HepG2 (cell line): ENCODE data around the gene CHPF. TPM values are rescaled to one million over a fixed set of nuclear protein-coding genes. Genes with fewer than 3 reads are reported as not detected.

Experiments
- ATAC-seq: fragments of 200-7000 bp; cut with Tn5 transposase; 3 replicates; pipeline ENCODE4 v1.9.1; 2020; ENCODE audit warnings: mild to moderate bottlenecking, moderate library complexity
- BruUV-seq: library from RNA; stranded (reverse); fragments of 400-500 nt; replicated peaks from 2 replicates; lab custom pipeline; 2021; lab: Mats Ljungman, UMichigan
- CTCF ChIA-PET: fragments of 300-600 bp; formaldehyde crosslinking; extraction: SDS; loops from one replicate; lab custom pipeline; 2021; ENCODE audit warnings: low total read pairs, inconsistent platforms, low intra/inter-chr PET ratio; lab: Yijun Ruan, JAX
- POLR2A ChIA-PET: fragments of 350-600 bp; sonication (Branson Sonifier 250); formaldehyde crosslinking; loops from one replicate; lab custom pipeline; 2020; ENCODE audit warnings: antibody characterized with exemption, inconsistent platforms; lab: Yijun Ruan, JAX
- DNase-seq: peaks from one replicate; pipeline ENCODE4 v3.0.0-alpha.2; 2015; ENCODE audit warnings: low spot score
- FAIRE-seq: peaks from 3 replicates; lab custom pipeline; 2011; peaks lifted over from hg19 to GRCh38; lab: Jason Lieb, UNC
- H2AFZ ChIP-seq: one replicate; pipeline ENCODE4 v1.6.1; 2011; ENCODE audit warnings: low read length, inconsistent platforms
- H3K27ac ChIP-seq: fragments of 300-600 bp; 3 replicates; pipeline ENCODE4 v1.8.0; 2011; ENCODE audit warnings: mixed run types, mild to moderate bottlenecking, mixed read lengths, low read length, inconsistent platforms; ENCODE audit not compliant: insufficient read depth; ENCODE audit errors: extremely low read length
- H3K27me3 ChIP-seq, 2 experiments: fragments of 200-600 bp in 1 of 2; 2 replicates in 1 of 2; 3 replicates in 1 of 2; pipeline versions ENCODE4 v1.6.0 to v1.8.0; 2011; ENCODE audit warnings: low read length in 2 of 2, mild to moderate bottlenecking in 2 of 2, moderate library complexity in 2 of 2, inconsistent platforms in 1 of 2; ENCODE audit not compliant: insufficient read depth in 2 of 2, control insufficient read depth in 1 of 2
- H3K36me3 ChIP-seq, 2 experiments: fragments of 200-600 bp in 1 of 2; replicated peaks in 1 of 2; 2 replicates in 1 of 2; 3 replicates in 1 of 2; pipeline versions ENCODE4 v1.5.1 to v1.8.0; 2011; ENCODE audit warnings: low read length in 2 of 2, inconsistent platforms in 1 of 2; ENCODE audit not compliant: insufficient read depth in 2 of 2, control insufficient read depth in 1 of 2
- H3K4me1 ChIP-seq: 2 replicates; pipeline ENCODE4 v1.5.1; 2012; ENCODE audit warnings: low read length, inconsistent platforms; ENCODE audit not compliant: insufficient read depth
- H3K4me2 ChIP-seq: 2 replicates; pipeline ENCODE4 v1.6.0; 2011; ENCODE audit warnings: low read depth, low read length, inconsistent platforms
- H3K4me3 ChIP-seq, 3 experiments: fragments of 200-600 bp in 1 of 3; sonication (generic), shearing (Covaris generic) in 1 of 3; replicated peaks in 1 of 3; 2 replicates each; pipeline ENCODE4 v1.5.1; 2011 to 2016; ENCODE audit warnings: low read length in 3 of 3, inconsistent platforms in 2 of 3, low read depth in 2 of 3, mild to moderate bottlenecking in 2 of 3, control low read depth in 1 of 3, mixed read lengths in 1 of 3; ENCODE audit not compliant: insufficient read depth in 1 of 3
- H3K79me2 ChIP-seq: one replicate; pipeline ENCODE4 v1.6.1; 2011; ENCODE audit warnings: low read length, inconsistent platforms; ENCODE audit not compliant: insufficient read depth
- H3K9ac ChIP-seq: 2 replicates; pipeline ENCODE4 v1.6.0; 2011; ENCODE audit warnings: mild to moderate bottlenecking, low read depth, low read length, inconsistent platforms; ENCODE audit not compliant: insufficient read depth
- H3K9me3 ChIP-seq: 2 replicates; pipeline ENCODE4 v1.5.1; 2012; ENCODE audit warnings: mild to moderate bottlenecking, low read length
- H4K20me1 ChIP-seq: 2 replicates; pipeline ENCODE4 v1.6.0; 2011; ENCODE audit warnings: inconsistent platforms, mild to moderate bottlenecking, low read length, moderate library complexity; ENCODE audit not compliant: insufficient read depth
- GATAD2A ChIP-seq: IDR thresholded peaks from 2 replicates; pipeline ENCODE4 v1.6.1; 2016
- GFI1 ChIP-seq: sonication (generic); formaldehyde crosslinking; IDR thresholded peaks from 2 replicates; pipeline ENCODE4 v1.5.0; 2020; ENCODE audit warnings: missing genetic modification reagents, mild to moderate bottlenecking, borderline replicate concordance
- HMGA1 ChIP-seq: sonication (generic); formaldehyde crosslinking; conservative IDR thresholded peaks from 2 replicates; pipeline ENCODE4 v1.4.0; 2020; ENCODE audit warnings: missing genetic modification reagents
- KLF15 ChIP-seq: sonication (generic); formaldehyde crosslinking; IDR thresholded peaks from 2 replicates; pipeline ENCODE4 v1.8.1; 2023; ENCODE audit warnings: borderline replicate concordance, mild to moderate bottlenecking, inconsistent platforms, missing genetic modification reagents, mixed read lengths
- TAF15 ChIP-seq: fragments of 200-400 bp; formaldehyde crosslinking; IDR thresholded peaks from one replicate; pipeline ENCODE4 v1.6.1; 2018; ENCODE audit warnings: mild to moderate bottlenecking, low read depth, low read length; ENCODE audit not compliant: poor library complexity, severe bottlenecking
- ZNF20 ChIP-seq: sonication (generic); formaldehyde crosslinking; IDR thresholded peaks from 2 replicates; pipeline ENCODE4 v1.4.0; 2020; ENCODE audit warnings: mild to moderate bottlenecking, moderate library complexity, missing genetic modification reagents
- ZNF546 ChIP-seq: sonication (generic); formaldehyde crosslinking; conservative IDR thresholded peaks from 2 replicates; pipeline ENCODE4 v1.8.1; 2023; ENCODE audit warnings: mild to moderate bottlenecking, missing genetic modification reagents
- ZNF709 ChIP-seq: sonication (generic); formaldehyde crosslinking; IDR thresholded peaks from 2 replicates; pipeline ENCODE4 v1.5.0; 2020; ENCODE audit warnings: mild to moderate bottlenecking, missing genetic modification reagents
- ZNF747 ChIP-seq: sonication (generic); formaldehyde crosslinking; IDR thresholded peaks from 2 replicates; pipeline ENCODE4 v1.8.1; 2023; ENCODE audit warnings: missing genetic modification reagents, mild to moderate bottlenecking, borderline replicate concordance
- ZNF776 ChIP-seq: sonication (generic); formaldehyde crosslinking; IDR thresholded peaks from 2 replicates; pipeline ENCODE4 v1.4.0; 2020; ENCODE audit warnings: mild to moderate bottlenecking, missing genetic modification reagents
- ZSCAN31 ChIP-seq: sonication (generic); formaldehyde crosslinking; IDR thresholded peaks from 2 replicates; pipeline ENCODE4 v1.5.0; 2020; ENCODE audit warnings: low read depth, mild to moderate bottlenecking, missing genetic modification reagents
- WGBS: methylation state at CpG from one replicate; pipeline ENCODE4 v1.1.6; 2017; ENCODE audit warnings: low lambda C conversion rate; 5-methylcytosine and 5-hydroxymethylcytosine counted together
- in situ Hi-C: cut with HindIII; loops from 2 replicates; pipeline ENCODE4 v1.10.0; 2017; ENCODE audit warnings: low pct_unique_long_range_greater_than_20kb; ENCODE audit not compliant: extremely low pct_ligation_motif_present
- intact Hi-C: fragments of 100-400 bp; cut with micrococcal nuclease; formaldehyde crosslinking; loops from one replicate; pipeline ENCODE4 v1.10.0; 2022; ENCODE audit not compliant: unreplicated experiment
- polyA plus RNA-seq, 8 experiments: library from polyadenylated mRNA; depleted of rRNA in 3 of 8; stranded (reverse) in 7 of 8; unstranded in 1 of 8; fragments of >200 nt; fragmentation: Illumina TruSeq in 4 of 8; extraction: Trizol in 4 of 8; gene quantifications; 2 replicates each; pipeline versions ENCODE4 v1.2.1 to v1.2.3, GENCODE V29; 2011 to 2016; ENCODE audit warnings: low read depth in 4 of 8, missing spikeins in 1 of 8, mixed read lengths in 1 of 8; ENCODE audit not compliant: insufficient read depth in 1 of 8
- total RNA-seq, 5 experiments: library from RNA; depleted of rRNA; stranded (reverse); fragments of >200 nt; fragmentation: Illumina TruSeq; extraction: Trizol; gene quantifications; 2 replicates each; pipeline ENCODE4 v1.2.3, GENCODE V29; 2016; ENCODE audit warnings: low read depth in 1 of 5
- TF ChIP-seq, protein P1 (sequence below): sonication (generic); formaldehyde crosslinking; IDR thresholded peaks from 2 replicates; pipeline ENCODE4 v1.8.1; 2022; ENCODE audit warnings: low read depth, mild to moderate bottlenecking, missing genetic modification reagents
- TF ChIP-seq, protein P2 (sequence below): sonication (generic); formaldehyde crosslinking; IDR thresholded peaks from 2 replicates; pipeline ENCODE4 v1.8.1; 2023; ENCODE audit warnings: mild to moderate bottlenecking, moderate library complexity, missing genetic modification reagents
- TF ChIP-seq, protein P3 (sequence below): sonication (generic); formaldehyde crosslinking; IDR thresholded peaks from 2 replicates; pipeline ENCODE4 v1.8.0; 2022; ENCODE audit warnings: missing genetic modification reagents, mild to moderate bottlenecking, inconsistent platforms, borderline replicate concordance
- TF ChIP-seq, protein P4 (sequence below): IDR thresholded peaks from 2 replicates; pipeline ENCODE4 v1.6.1; 2018; ENCODE audit warnings: missing genetic modification reagents
- TF ChIP-seq, protein P5 (sequence below): sonication (generic); formaldehyde crosslinking; IDR thresholded peaks from 2 replicates; pipeline ENCODE4 v1.5.1; 2020; ENCODE audit warnings: mild to moderate bottlenecking, missing genetic modification reagents, moderate library complexity

CHPF gene
- total and polyA plus RNA-seq, 2 of the 13 experiments (the other 11 are each of a cell fraction or from before 2014, with no cell fraction given): 79.6 to 111 TPM

DNA sequence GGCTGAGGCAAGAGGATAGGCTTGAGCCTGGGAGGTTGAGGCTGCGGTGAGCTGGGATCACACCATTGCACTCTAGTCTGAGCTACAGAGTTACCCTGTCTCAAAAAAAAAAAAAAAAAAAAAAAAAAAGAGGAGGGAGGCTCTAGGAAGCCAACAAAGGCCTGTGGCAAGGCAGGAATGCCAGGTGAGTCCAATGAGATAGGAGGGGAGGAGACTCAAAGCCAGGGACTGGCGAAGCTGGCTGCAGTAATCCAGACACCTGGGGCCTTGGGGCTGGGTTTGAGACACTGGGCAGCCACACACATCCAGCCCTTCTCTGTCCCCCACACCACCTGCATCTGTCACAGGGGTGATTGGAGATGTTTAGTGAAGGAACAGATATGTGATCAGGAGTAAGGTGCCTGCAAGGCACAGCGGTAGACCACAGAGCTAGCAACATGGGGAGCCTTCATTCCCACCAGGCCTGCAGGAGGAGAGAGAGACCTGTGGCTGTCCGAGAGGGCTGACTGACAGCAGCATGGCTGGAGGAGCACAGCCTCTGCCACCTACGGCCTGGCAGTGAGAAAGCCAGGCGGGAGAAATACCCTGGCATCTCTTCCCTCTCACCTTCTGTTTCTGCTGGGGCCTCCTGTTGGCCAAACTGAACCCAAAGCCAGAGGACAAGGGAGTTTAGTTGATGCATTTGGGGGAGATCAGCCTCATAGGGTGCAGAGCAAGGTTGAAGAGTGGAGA is 9.5 kb downstream of the CHPF start:
- in situ Hi-C loops (loop anchor here (5.0 kb wide), 2 partner anchors 42 to 132 kb away; no protein-coding TSS in a partner anchor), intact Hi-C loops (loop anchor here (10.0 kb wide), 1 partner anchor 239 kb away; no protein-coding TSS in a partner anchor)
- Histone ChIP-seq H2AFZ (no peak overlapping the region), H3K9ac (no peak overlapping the region), H4K20me1 (peaks cover 17% of the 10 kb centered on the region; the same call in 1 of the 2 replicates), H3K36me3 (peaks cover 0 to 5% of the 10 kb centered on the region in 2 experiments; a peak in 3 of 5 replicates), H3K4me2 (no peak overlapping the region), H3K9me3 (no peaks in the 10 kb centered on the region), H3K79me2 (no peaks in the 10 kb centered on the region), H3K27me3 (peaks cover 16 to 74% of the 10 kb centered on the region in 2 experiments; a peak in 4 of 5 replicates), H3K4me3 (no peak overlapping the region), H3K27ac (no peak overlapping the region), H3K4me1 (peaks cover 28% of the 10 kb centered on the region)
- DNase-seq: no peak
- CTCF ChIA-PET: no interaction called here
- ATAC-seq: no peak
- POLR2A ChIA-PET: no interaction called here
- FAIRE-seq: no peak
- WGBS: 17% methylated on average over 6 of the region's 6 CpGs
- no TSS peak for BruUV-seq
- no peak for TF ChIP-seq ZNF709
- no peak for TF ChIP-seq ZNF546
- TF ChIP-seq ZNF776 (CRISPR knock-in tag): no peak
- no peak for TF ChIP-seq TAF15
- TF ChIP-seq, protein P1, sequence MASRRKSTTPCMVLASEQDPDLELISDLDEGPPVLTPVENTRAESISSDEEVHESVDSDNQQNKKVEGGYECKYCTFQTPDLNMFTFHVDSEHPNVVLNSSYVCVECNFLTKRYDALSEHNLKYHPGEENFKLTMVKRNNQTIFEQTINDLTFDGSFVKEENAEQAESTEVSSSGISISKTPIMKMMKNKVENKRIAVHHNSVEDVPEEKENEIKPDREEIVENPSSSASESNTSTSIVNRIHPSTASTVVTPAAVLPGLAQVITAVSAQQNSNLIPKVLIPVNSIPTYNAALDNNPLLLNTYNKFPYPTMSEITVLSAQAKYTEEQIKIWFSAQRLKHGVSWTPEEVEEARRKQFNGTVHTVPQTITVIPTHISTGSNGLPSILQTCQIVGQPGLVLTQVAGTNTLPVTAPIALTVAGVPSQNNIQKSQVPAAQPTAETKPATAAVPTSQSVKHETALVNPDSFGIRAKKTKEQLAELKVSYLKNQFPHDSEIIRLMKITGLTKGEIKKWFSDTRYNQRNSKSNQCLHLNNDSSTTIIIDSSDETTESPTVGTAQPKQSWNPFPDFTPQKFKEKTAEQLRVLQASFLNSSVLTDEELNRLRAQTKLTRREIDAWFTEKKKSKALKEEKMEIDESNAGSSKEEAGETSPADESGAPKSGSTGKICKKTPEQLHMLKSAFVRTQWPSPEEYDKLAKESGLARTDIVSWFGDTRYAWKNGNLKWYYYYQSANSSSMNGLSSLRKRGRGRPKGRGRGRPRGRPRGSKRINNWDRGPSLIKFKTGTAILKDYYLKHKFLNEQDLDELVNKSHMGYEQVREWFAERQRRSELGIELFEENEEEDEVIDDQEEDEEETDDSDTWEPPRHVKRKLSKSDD (CRISPR knock-in tag): no peak
- no peak for TF ChIP-seq ZSCAN31
- TF ChIP-seq ZNF20: no peak
- TF ChIP-seq, protein P2, sequence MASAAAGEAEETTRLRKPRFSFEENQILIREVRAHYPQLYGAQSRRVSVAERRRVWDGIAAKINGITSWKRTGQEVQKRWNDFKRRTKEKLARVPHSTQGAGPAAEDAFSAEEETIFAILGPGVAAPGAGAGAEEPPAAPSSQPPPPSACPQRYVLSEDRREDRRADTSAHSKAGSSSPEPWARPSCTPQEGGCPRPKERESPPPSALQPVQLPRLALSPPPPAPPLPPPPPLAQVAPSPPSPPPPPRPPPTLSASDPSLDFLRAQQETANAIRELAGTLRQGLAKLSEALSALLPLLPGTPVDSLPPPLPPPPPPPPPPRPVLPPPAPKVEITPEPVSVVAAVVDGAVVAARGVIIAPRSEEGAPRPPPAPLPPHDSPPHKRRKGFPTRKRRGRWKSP (CRISPR knock-in tag): no peak
- TF ChIP-seq, protein P3, sequence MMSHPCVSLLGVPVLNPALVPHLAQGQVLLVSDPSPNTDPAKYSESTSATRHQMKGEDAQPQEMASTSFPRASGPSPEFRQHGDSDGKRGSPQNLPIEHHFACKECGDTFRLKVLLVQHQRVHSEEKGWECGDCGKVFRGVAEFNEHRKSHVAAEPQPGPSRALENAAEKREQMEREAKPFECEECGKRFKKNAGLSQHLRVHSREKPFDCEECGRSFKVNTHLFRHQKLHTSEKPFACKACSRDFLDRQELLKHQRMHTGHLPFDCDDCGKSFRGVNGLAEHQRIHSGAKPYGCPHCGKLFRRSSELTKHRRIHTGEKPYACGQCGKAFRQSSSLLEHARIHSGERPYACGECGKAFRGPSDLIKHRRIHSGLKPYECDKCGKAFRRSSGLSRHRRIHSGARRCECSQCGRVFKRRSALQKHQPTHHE (CRISPR knock-in tag): no peak
- TF ChIP-seq, protein P4, sequence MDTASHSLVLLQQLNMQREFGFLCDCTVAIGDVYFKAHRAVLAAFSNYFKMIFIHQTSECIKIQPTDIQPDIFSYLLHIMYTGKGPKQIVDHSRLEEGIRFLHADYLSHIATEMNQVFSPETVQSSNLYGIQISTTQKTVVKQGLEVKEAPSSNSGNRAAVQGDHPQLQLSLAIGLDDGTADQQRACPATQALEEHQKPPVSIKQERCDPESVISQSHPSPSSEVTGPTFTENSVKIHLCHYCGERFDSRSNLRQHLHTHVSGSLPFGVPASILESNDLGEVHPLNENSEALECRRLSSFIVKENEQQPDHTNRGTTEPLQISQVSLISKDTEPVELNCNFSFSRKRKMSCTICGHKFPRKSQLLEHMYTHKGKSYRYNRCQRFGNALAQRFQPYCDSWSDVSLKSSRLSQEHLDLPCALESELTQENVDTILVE (CRISPR knock-in tag): no peak
- TF ChIP-seq, protein P5, sequence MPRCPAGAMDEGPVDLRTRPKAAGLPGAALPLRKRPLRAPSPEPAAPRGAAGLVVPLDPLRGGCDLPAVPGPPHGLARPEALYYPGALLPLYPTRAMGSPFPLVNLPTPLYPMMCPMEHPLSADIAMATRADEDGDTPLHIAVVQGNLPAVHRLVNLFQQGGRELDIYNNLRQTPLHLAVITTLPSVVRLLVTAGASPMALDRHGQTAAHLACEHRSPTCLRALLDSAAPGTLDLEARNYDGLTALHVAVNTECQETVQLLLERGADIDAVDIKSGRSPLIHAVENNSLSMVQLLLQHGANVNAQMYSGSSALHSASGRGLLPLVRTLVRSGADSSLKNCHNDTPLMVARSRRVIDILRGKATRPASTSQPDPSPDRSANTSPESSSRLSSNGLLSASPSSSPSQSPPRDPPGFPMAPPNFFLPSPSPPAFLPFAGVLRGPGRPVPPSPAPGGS: no peak
- no peak for TF ChIP-seq KLF15 (CRISPR knock-in tag)
- no peak for TF ChIP-seq ZNF747 (CRISPR knock-in tag)
- TF ChIP-seq GFI1: no peak
- no peak for TF ChIP-seq GATAD2A (CRISPR knock-in tag)
- TF ChIP-seq HMGA1 (CRISPR knock-in tag): no peak
